Progenitor cell of endocrine pancreas (in vitro differentiated cells): ENCODE results near the gene PRRC2B. TPM values are rescaled to one million over a fixed set of nuclear protein-coding genes. Genes with fewer than 3 reads are reported as not detected.

ENCODE experiments used
- DNase-seq: peaks from one replicate; pipeline ENCODE4 v3.0.0; 2021; ENCODE audit warnings: low spot score; ENCODE audit not compliant: unreplicated experiment
- H3K27ac Mint-ChIP-seq: 2 replicates; pipeline ENCODE4 v1.8.0; 2021; ENCODE audit warnings: mild to moderate bottlenecking, moderate library complexity, mixed read lengths
- H3K27me3 Mint-ChIP-seq: 2 replicates; pipeline ENCODE4 v1.8.0; 2021; ENCODE audit warnings: mixed read lengths
- H3K36me3 Mint-ChIP-seq: 2 replicates; pipeline ENCODE4 v1.8.0; 2022; ENCODE audit warnings: mixed read lengths; ENCODE audit not compliant: insufficient read depth
- H3K4me1 Mint-ChIP-seq: 2 replicates; pipeline ENCODE4 v1.8.0; 2021; ENCODE audit warnings: low read depth, mixed read lengths
- H3K4me3 Mint-ChIP-seq: 2 replicates; pipeline ENCODE4 v1.8.0; 2021; ENCODE audit warnings: low read depth, mild to moderate bottlenecking, moderate library complexity, mixed read lengths
- H3K9me3 Mint-ChIP-seq: 2 replicates; pipeline ENCODE4 v1.8.0; 2021; ENCODE audit warnings: low read depth, mixed read lengths
- CTCF ChIP-seq: fragments of 200-600 bp; sonication (generic); IDR thresholded peaks from one replicate; pipeline ENCODE4 v1.5.0; 2021; ENCODE audit warnings: antibody characterized with exemption, mild to moderate bottlenecking; ENCODE audit not compliant: unreplicated experiment
- total RNA-seq: library from RNA; stranded (reverse); gene quantifications from 2 replicates; pipeline ENCODE4 v1.2.1, GENCODE V29; 2021

The PRRC2B gene
- total RNA-seq, 1 donor from 2014 or later = 460 TPM

DNA sequence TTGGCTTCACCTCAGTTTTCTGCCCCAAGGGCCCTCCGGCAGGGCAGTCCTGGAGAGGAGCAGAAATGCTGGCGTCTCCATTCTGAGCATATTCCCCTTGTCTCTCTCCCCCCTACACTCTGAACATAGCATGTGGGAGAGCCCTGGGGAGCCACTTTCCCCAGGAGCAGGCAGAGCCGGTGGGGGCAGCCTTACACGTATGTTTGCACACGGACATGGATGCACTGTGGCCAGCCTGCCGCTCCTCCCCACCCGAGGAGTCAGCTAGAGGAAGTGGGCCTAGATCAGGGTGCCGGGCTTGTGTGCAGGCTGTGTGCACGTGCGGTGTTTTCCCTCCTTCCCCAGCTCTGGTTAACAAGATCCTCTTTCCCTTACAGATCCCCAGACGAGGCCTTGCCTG, 83.5 kb downstream of the PRRC2B start:
- no peaks in the 10 kb centered on the region for H3K9me3 Mint-ChIP-seq
- H3K27me3 Mint-ChIP-seq = no peaks in the 10 kb centered on the region
- peaks cover 11% of the 10 kb centered on the region for H3K4me1 Mint-ChIP-seq
- H3K4me3 Mint-ChIP-seq = no peak overlapping the region
- no peak for TF ChIP-seq CTCF
- no peak for DNase-seq
- H3K36me3 Mint-ChIP-seq = peaks cover 29% of the 10 kb centered on the region
- peak overlapping the region; percentile 20 for H3K27ac Mint-ChIP-seq

GRCh38 chr9:131477816-131478419, 84.0 kb downstream of the PRRC2B start:
- H3K4me3 Mint-ChIP-seq = no peak overlapping the region
- H3K36me3 Mint-ChIP-seq = peaks cover 28% of the 10 kb centered on the region
- H3K27me3 Mint-ChIP-seq = no peaks in the 10 kb centered on the region
- H3K4me1 Mint-ChIP-seq = peaks cover 8% of the 10 kb centered on the region
- no peak for DNase-seq
- TF ChIP-seq CTCF = no peak
- no peaks in the 10 kb centered on the region for H3K9me3 Mint-ChIP-seq
- H3K27ac Mint-ChIP-seq = peak overlapping the region; percentile 20

GRCh38 chr9:131478421-131478868, 84.6 kb downstream of the PRRC2B start:
- H3K27ac Mint-ChIP-seq = no peak overlapping the region
- DNase-seq = peak; percentile 44
- H3K36me3 Mint-ChIP-seq = peaks cover 30% of the 10 kb centered on the region
- peak; percentile 64 for TF ChIP-seq CTCF
- H3K4me1 Mint-ChIP-seq = peaks cover 3% of the 10 kb centered on the region
- no peaks in the 10 kb centered on the region for H3K9me3 Mint-ChIP-seq
- H3K4me3 Mint-ChIP-seq = no peak overlapping the region
- no peaks in the 10 kb centered on the region for H3K27me3 Mint-ChIP-seq

DNA sequence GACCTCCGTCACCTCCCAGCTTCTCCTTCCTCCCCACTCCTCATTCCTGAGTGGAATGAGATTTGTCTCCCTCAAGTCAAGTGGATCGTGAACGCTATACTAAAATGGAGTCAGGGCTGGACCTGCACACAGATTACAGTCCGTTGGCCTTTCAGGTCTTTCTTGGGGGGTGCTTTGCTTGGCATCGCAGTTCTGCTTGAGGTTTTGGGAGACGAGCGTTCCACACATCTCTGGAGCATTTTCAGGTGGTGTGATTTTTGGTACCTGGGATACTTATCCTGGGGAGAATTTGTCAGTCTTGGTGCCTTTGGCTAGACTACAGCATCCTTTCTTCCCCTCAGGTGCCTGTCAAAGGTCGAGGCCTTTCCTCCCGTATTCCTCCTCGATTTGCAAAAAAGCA, 85.0 kb downstream of the PRRC2B start:
- H3K27me3 Mint-ChIP-seq = no peaks in the 10 kb centered on the region

DNA sequence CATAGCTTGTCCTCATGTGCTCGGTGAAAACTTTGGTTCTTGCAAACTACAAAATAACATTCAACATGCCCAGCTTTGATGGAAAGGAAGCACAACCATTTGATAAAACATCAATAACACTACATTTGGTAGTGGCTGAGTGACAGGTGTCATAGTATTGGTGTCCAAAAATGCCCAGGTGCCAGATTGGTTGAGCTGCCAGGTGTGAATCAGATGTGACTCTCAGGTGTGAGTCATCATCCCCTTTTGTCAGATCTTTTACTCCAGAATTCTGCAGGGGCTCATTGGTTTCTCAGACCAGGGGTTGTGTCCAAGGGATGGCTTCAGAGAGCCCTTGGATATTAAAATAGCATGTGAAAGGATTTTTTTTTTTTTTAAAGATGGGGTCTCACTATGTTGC, 86.4 kb downstream of the PRRC2B start:
- Mint-ChIP-seq H3K4me1 (no peaks in the 10 kb centered on the region), H3K36me3 (peaks cover 26% of the 10 kb centered on the region), H3K27me3 (no peaks in the 10 kb centered on the region), H3K9me3 (no peaks in the 10 kb centered on the region), H3K4me3 (no peak overlapping the region), H3K27ac (no peak overlapping the region)
- DNase-seq = no peak
- TF ChIP-seq CTCF = no peak

More for the DNA sequence above, 85.0 kb downstream of the PRRC2B start:
- Mint-ChIP-seq H3K36me3 (peaks cover 31% of the 10 kb centered on the region), H3K4me1 (no peaks in the 10 kb centered on the region), H3K4me3 (no peak overlapping the region), H3K27ac (no peak overlapping the region), H3K9me3 (no peaks in the 10 kb centered on the region)
- no peak for DNase-seq
- no peak for TF ChIP-seq CTCF
